Karpas-422 (cell line): Measurements from ENCODE around the gene LIN54. TPM values are rescaled to one million over a fixed set of nuclear protein-coding genes. Genes with fewer than 3 reads are reported as not detected.
A peak's percentile ranks its signal among the peaks of the same experiment; 100 is the strongest.

Experiments
- DNase-seq: peaks from one replicate; pipeline ENCODE4 v3.0.0-alpha.2; 2015
- H2AFZ ChIP-seq: fragments of 200-600 bp; sonication (generic); 2 replicates; pipeline ENCODE4 v1.6.1; 2014; ENCODE audit warnings: antibody characterized with exemption, low read length, mixed read lengths
- H3K27ac ChIP-seq: fragments of 200-600 bp; sonication (generic); 2 replicates; pipeline ENCODE4 v1.5.1; 2014; ENCODE audit warnings: mild to moderate bottlenecking, low read length, moderate library complexity
- H3K27me3 ChIP-seq: fragments of 200-600 bp; sonication (generic); 2 replicates; pipeline ENCODE4 v1.6.1; 2014; ENCODE audit warnings: low read length, mixed read lengths
- H3K36me3 ChIP-seq: fragments of 200-600 bp; sonication (generic); 2 replicates; pipeline ENCODE4 v1.6.1; 2014; ENCODE audit warnings: low read length, mixed read lengths; ENCODE audit not compliant: insufficient read depth
- H3K4me1 ChIP-seq: fragments of 200-600 bp; sonication (generic); 2 replicates; pipeline ENCODE4 v1.6.1; 2014; ENCODE audit warnings: mild to moderate bottlenecking, low read length, mixed read lengths
- H3K4me2 ChIP-seq: fragments of 200-600 bp; sonication (generic); 2 replicates; pipeline ENCODE4 v1.6.1; 2014; ENCODE audit warnings: low read length, low read depth, mild to moderate bottlenecking; ENCODE audit not compliant: poor library complexity, severe bottlenecking
- H3K4me3 ChIP-seq: fragments of 200-600 bp; sonication (generic); 2 replicates; pipeline ENCODE4 v1.5.1; 2014; ENCODE audit warnings: mild to moderate bottlenecking, antibody characterized with exemption, low read length, mixed read lengths
- H3K79me2 ChIP-seq: fragments of 200-600 bp; sonication (generic); 2 replicates; pipeline ENCODE4 v1.6.1; 2014; ENCODE audit warnings: mild to moderate bottlenecking, low read length, mixed read lengths
- H3K9ac ChIP-seq: fragments of 200-600 bp; sonication (generic); 2 replicates; pipeline ENCODE4 v1.6.0; 2014; ENCODE audit warnings: low read length
- H3K9me2 ChIP-seq: fragments of 200-600 bp; sonication (generic), shearing (Covaris generic); replicated peaks from 2 replicates; pipeline ENCODE4 v1.6.0; 2014; ENCODE audit warnings: mild to moderate bottlenecking, low read length, moderate library complexity; ENCODE audit not compliant: insufficient read depth
- H3K9me3 ChIP-seq: fragments of 300-700, 200-600 bp; sonication (generic); 2 replicates; pipeline ENCODE4 v1.6.1; 2014; ENCODE audit warnings: low read length, mixed read lengths
- H4K20me1 ChIP-seq: fragments of 200-600 bp; sonication (generic); 2 replicates; pipeline ENCODE4 v1.6.1; 2014; ENCODE audit warnings: mild to moderate bottlenecking, antibody characterized with exemption, low read length, low read depth; ENCODE audit not compliant: insufficient read depth
- total RNA-seq: library from RNA; depleted of rRNA; stranded (reverse); fragments of >200 nt; shearing (Covaris generic); gene quantifications from 2 replicates; pipeline ENCODE4 v1.2.3, GENCODE V29; 2014; ENCODE audit warnings: low replicate concordance

LIN54 gene
- total RNA-seq, 1 experiment from 2014 or later = 10.6 TPM

DNA sequence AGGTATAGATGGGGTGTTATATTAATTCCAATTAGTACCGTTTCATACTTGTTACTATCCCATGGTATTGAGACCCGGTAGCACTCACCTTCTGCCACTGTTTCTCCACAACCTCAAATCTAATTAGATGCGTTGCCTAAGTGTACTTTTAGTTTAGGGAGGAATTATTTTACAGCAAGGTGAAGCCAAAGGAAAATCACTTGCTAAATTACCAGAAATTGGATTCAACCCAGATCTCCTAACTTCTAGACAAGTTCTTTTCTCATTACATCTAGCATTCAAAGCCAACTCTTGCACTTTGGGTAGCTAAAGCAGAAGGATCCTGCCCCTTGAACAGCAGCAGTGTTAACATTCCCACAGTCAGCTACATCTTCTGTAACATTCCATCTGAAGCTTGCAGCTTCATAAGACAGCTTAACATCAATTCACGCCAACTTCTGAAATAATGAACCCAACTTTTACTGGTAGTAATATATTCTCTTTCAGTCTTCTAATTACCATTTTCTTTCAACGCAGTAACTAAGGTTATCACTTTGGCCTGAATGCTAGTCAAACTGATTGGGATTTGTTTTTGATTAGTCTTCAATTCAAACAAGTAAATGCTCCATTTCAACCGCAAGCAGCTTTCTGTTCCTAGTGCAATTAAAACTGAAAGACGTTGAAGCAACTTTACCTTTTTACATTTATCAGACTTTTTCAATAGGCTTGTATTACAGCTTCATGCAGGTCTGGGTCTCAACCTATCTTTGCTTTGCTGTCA is 118.7 kb downstream of the LIN54 start:
- Histone ChIP-seq H4K20me1 (no peaks in the 10 kb centered on the region), H3K9me2 (no peaks in the 10 kb centered on the region), H2AFZ (no peak overlapping the region), H3K79me2 (peaks cover 49% of the 10 kb centered on the region), H3K4me3 (peak overlapping the region; percentile 84), H3K4me1 (peaks cover 63% of the 10 kb centered on the region), H3K27me3 (no peaks in the 10 kb centered on the region), H3K9me3 (no peaks in the 10 kb centered on the region), H3K9ac (peak overlapping the region; percentile 76), H3K27ac (peak overlapping the region; percentile 85), H3K36me3 (peaks cover 25% of the 10 kb centered on the region), H3K4me2 (peak overlapping the region; percentile 82)
- DNase-seq = peak; percentile 46

DNA sequence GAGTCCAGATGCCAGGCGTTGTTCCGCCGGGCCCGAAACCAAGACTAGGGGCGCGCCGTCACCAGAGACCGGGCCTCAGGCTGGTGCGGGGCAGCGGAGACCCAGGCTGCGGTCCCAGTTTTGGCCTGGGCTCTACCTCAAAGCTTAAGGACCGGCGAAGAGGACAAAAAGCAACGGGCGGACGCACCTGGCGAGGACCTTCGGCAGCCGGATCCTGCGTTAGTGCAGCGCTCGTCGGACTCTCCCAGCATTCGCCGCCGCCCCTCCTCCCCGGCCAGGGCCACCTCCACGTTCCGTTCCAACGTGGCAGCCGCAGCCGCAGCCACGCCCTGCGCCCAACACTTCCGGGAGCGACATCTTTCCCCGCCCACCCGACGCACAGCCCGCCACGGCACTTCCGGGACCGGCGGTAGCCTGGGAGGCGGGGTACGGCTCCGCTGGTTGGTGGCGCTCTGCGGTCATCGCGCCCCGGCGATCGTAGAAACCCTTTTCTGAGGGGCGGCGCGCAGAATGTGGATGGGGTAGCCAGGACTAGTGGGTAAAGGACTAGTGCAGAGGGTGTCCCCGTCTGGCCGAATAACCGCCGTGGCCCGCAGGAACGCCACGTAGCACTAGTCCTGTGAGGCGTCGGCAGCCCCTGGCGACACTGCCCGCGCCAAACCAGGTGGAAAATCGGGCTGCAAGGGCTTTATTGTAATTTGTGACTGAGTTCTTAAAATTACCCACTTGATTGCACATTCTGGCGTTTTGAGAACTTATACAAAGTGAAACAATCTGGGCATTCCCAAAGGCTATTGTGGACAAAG is 119.5 kb downstream of the LIN54 start, which contains the start of gene SEC31A:
Gene SEC31A, minus strand, starts transcription at position 253 of the 806 bp plus-strand sequence. CDS start 9,217 bp downstream, outside the sequence.
- peak within 1 kb of the TSS; percentile 82 for H3K4me2 ChIP-seq
- H3K4me3 ChIP-seq = peak within 1 kb of the TSS; percentile 84
- no peaks in the 10 kb centered on the region for H3K9me3 ChIP-seq
- no peaks in the 10 kb centered on the region for H3K27me3 ChIP-seq
- H2AFZ ChIP-seq = peak within 1 kb of the TSS; percentile 81; the same call in 1 of the 2 replicates
- peaks cover 51% of the 10 kb centered on the region for H3K79me2 ChIP-seq
- H3K9me2 ChIP-seq = no peaks in the 10 kb centered on the region
- peak within 1 kb of the TSS; percentile 85 for H3K27ac ChIP-seq
- H3K9ac ChIP-seq = peak within 1 kb of the TSS; percentile 91
- peak; percentile 96 for DNase-seq
- H3K36me3 ChIP-seq = peaks cover 20% of the 10 kb centered on the region; the same call in 1 of the 2 replicates
- no peaks in the 10 kb centered on the region for H4K20me1 ChIP-seq
- H3K4me1 ChIP-seq = peaks cover 67% of the 10 kb centered on the region

DNA sequence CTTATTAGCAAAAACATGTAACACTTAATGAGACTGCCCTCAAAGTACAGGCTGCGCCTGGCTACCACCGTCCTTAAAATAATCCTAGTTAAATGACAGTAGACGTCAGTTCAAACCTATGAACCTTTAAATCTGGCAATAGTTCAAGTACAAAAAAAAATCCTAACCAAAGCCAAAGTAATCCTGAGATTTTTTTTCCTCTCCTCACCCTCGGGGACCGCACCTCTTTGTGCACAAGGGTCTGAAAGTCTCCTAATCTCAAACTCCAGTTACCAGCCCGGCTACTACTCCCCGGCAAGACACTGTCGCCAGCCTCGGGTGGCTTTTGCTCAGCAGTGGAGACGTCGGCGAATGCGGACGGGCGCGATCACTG is 120.1 kb downstream of the LIN54 start:
- Histone ChIP-seq H3K4me2 (peak overlapping the region; percentile 72), H3K9ac (peak overlapping the region; percentile 91), H3K4me3 (peak overlapping the region; percentile 84), H2AFZ (peak overlapping the region; percentile 81; the same call in 1 of the 2 replicates), H3K9me2 (no peaks in the 10 kb centered on the region), H3K27me3 (no peaks in the 10 kb centered on the region), H4K20me1 (no peaks in the 10 kb centered on the region), H3K9me3 (no peaks in the 10 kb centered on the region), H3K27ac (peak overlapping the region; percentile 85), H3K79me2 (peaks cover 51% of the 10 kb centered on the region), H3K36me3 (peaks cover 20% of the 10 kb centered on the region; the same call in 1 of the 2 replicates), H3K4me1 (peaks cover 62% of the 10 kb centered on the region)
- no peak for DNase-seq

DNA sequence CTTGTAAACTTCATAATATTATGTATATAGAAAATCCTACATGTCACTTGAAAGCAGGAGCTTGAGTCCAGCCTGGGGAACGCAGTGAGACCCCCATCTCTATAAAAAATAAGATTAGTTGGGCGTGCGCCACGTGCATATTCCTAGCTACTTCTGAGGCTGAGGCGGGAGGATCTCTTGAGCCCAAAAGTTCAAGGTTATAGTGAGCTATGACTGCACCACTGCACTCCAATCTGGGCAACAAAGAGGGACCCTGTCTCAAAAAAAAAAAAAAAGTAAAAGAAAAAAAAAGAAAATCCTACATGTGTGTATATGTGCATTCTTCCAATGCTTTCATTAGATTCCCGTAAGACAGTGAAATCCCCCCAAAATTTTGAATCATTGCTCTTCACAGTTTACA is 121.3 kb downstream of the LIN54 start:
- peak overlapping the region; percentile 72 for H3K4me2 ChIP-seq
- no peaks in the 10 kb centered on the region for H3K9me3 ChIP-seq
- H3K4me1 ChIP-seq = peaks cover 53% of the 10 kb centered on the region
- peaks cover 12% of the 10 kb centered on the region; the same call in 1 of the 2 replicates for H3K36me3 ChIP-seq
- DNase-seq = no peak
- H3K9me2 ChIP-seq = no peaks in the 10 kb centered on the region
- no peak overlapping the region for H3K27ac ChIP-seq
- peak overlapping the region; percentile 84 for H3K4me3 ChIP-seq
- no peak overlapping the region for H2AFZ ChIP-seq
- H3K27me3 ChIP-seq = no peaks in the 10 kb centered on the region
- peaks cover 62% of the 10 kb centered on the region for H3K79me2 ChIP-seq
- H4K20me1 ChIP-seq = no peaks in the 10 kb centered on the region
- H3K9ac ChIP-seq = peak overlapping the region; percentile 91

DNA sequence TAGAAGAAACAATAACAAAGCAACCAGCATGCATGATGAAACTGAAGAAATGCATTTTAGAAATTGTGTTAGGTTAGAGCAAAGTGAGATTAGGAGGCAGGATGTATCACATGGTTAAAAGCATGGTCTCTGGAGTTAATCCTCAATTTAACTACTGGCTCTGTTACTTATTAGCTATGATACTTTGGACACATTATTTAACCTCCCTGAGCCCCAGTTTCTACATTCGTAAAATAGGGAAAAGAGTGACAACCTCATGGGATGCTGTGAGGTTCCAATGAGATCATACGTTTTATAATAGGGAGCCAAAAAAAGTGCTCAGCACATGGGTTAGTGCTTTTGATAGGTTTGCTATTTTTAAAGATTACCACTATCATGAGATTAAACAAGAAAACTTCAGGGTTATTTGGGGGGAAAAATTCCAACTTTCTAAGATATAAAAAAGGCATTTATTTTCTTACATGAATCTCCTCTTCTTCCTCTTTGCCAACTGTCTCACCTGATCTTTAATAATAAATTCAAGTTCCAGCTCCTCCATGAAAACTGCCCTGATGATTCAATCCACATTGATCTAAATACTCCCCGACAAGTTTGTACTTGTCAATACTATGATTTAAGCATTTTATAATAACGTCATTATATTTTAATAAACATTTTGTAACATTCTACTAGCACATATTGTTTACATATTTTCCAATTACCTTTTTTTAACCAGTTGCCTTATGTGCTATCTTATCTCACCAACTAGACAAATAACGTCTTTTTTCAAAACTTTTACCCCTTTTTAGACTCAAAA is 124.3 kb downstream of the LIN54 start:
- Histone ChIP-seq H3K4me1 (peaks cover 24% of the 10 kb centered on the region), H3K4me3 (no peak overlapping the region), H3K9ac (no peak overlapping the region), H3K9me3 (no peaks in the 10 kb centered on the region), H2AFZ (no peak overlapping the region), H3K27me3 (no peaks in the 10 kb centered on the region), H4K20me1 (no peaks in the 10 kb centered on the region), H3K36me3 (no peaks in the 10 kb centered on the region), H3K9me2 (no peaks in the 10 kb centered on the region), H3K4me2 (no peak overlapping the region), H3K79me2 (peaks cover 88% of the 10 kb centered on the region), H3K27ac (no peak overlapping the region)
- DNase-seq = no peak

DNA sequence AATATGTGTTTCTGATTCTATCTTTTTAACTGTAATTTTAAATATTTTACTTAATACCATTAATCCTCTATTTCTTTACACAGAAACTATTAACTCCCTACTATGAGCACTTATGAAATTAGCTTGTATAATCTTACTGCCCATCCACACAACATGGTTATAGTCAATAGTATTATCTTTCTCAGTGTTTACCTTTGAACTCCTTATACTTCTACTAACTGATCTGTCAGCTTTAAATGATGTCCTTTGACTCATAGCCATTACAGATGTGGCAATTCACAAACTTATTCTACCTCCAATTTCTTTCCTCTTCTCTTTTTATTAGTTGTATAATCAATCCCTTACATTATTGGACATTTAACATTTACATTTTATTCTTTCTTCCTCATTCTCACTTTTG is 125.2 kb downstream of the LIN54 start:
- Histone ChIP-seq H3K27ac (no peak overlapping the region), H3K9me3 (no peaks in the 10 kb centered on the region), H3K79me2 (peaks cover 87% of the 10 kb centered on the region), H3K4me1 (peaks cover 24% of the 10 kb centered on the region), H3K9ac (no peak overlapping the region), H2AFZ (no peak overlapping the region), H4K20me1 (no peaks in the 10 kb centered on the region), H3K9me2 (no peaks in the 10 kb centered on the region), H3K4me3 (no peak overlapping the region), H3K4me2 (no peak overlapping the region), H3K27me3 (no peaks in the 10 kb centered on the region), H3K36me3 (no peaks in the 10 kb centered on the region)
- DNase-seq = no peak
